Subcutaneous adipose tissue (tissue), 4 donors: ENCODE results near the gene SLC25A34. TPM values are rescaled to one million over a fixed set of nuclear protein-coding genes. Genes with fewer than 3 reads are reported as not detected.

Source experiments
- CTCF ChIP-seq: fragments of 450-650 bp; IDR thresholded peaks from one replicate; pipeline ENCODE4 v1.5.1; 2016; ENCODE audit warnings: low read depth, mild to moderate bottlenecking, control low read depth, antibody characterized with exemption, moderate library complexity
- total RNA-seq, 4 donors: library from RNA; depleted of rRNA; stranded (reverse); fragments of >200 nt; gene quantifications; one replicate each; pipeline ENCODE4 v1.1.0, GENCODE V29; 2016

Gene SLC25A34
- total RNA-seq, 4 donors from 2014 or later = 0.44 to 11.1 (median 1.1) TPM

DNA sequence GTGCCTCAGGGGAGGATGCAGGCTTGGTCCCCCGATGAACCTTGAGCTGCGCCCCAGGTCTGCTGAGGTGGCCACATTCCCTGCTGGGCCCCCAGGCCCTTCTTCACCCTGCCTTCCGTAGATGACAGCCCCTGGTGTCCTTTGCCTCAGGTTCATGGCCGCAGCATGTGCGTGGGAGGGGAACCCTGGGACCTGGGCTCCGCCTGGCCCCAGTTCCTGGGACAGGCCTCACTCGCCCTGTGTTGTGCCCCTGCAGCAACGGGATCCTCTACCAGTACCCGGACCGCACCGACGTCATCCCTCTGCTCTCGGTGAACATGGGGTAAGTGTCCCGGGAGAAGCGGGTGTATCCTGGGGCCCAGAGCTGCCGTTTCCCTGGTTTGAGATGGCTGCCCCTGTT lies 5.1 kb upstream of the SLC25A34 start:
- TF ChIP-seq CTCF = no peak

GRCh38 chr1:15731735-15732685 lies 4.0 kb upstream of the SLC25A34 start:
- no peak for TF ChIP-seq CTCF

DNA sequence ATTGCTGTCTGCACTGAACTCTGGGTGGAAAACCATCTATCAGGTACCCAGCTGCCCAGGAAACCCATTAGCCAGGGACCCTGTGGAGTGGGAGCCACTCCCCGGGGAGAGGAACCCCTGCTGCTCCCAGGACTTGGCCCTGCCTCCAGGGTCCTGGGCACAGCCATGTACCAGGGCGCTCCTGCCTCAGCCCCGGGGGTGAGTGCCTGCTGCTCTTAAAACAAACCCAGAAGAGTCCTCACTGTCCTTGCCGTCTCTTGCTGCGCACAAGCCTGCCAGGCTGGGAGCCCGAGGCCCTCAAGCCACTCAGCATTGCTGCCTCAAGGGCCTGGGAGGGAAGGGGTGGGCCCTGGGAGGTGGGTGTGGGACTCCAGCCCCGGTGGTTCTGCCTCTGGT lies 3.4 kb upstream of the SLC25A34 start:
- TF ChIP-seq CTCF = no peak

DNA sequence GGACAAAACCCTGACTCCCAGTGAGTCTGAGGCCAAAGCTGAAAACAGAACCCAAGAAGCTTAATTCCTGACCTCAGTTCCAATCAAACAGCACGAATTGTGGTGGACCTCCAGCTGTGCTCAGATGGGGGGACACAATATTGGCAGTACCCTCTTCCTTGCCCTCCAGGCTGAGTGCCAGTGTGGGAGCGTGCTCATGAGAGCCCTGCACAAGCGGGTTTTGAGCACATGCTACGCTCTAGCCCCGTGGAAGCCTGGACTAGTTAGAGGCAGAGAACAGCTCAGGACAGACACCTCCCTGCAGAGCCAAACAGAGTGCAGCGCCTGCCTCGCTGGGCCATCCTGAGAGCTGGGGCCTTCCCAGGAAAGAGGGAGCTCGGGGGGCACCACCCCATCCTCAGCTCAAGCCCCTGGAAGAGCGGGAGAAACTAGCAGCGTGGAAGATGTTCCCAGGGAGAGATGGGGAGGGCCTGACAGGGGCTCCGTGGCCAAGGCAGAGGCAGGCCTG lies 2.8 kb upstream of the SLC25A34 start:
- TF ChIP-seq CTCF = no peak

DNA sequence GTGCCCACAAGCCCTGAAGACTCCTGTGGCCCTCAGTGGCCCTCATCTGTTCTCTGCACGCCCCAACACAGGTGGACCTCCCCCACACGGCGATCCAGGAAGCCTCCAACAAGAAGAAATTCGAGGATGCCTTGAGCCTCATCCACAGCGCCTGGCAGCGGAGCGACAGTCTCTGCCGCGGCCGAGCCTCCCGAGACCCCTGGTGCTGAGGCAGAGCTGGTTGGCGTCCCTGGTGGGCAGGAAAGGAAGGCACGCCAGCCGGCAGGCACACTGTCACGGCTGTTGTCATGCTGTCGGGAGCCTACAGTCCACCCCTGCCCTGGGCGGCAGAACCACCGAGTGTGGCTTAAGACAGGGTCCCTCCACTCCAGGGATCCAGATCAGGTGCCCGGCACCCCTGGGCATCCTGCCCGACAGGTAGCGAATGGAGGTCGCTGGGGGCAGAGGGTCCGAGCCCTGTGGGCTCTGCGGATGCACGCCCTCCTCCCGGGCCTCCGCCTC lies 2.3 kb upstream of the SLC25A34 start:
- no peak for TF ChIP-seq CTCF

GRCh38 chr1:15734296-15734695 lies 1.8 kb upstream of the SLC25A34 start:
- no peak for TF ChIP-seq CTCF

DNA sequence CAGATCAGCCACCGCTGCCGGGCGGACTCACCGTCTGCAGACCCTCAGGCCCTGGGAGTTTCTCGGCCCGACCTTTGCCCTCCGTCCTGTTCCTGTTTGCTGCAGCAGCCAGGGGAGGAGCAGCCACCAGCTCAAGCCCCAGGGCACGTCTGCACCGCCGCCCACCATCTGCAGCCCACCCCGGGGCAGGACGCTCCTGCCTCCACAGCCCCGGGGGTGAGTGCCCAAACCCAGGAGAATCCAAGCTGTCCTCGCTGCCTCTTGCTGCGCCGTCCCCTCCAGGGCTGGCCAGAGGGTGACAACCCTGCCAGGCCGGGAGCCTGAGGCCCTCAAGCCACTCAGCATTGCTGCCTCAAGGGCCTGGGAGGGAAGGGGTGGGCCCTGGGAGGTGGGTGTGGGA lies 1.2 kb upstream of the SLC25A34 start:
- no peak for TF ChIP-seq CTCF
